Renal cortical epithelial cell (primary cell): Measurements from ENCODE around the gene RBM17. TPM values are rescaled to one million over a fixed set of nuclear protein-coding genes. Genes with fewer than 3 reads are reported as not detected.
A peak's percentile ranks its signal among the peaks of the same experiment; 100 is the strongest.
"Not testable (repeated sequence)": the region's sequence is repeated elsewhere in the genome, so short reads cannot be mapped to it uniquely, and the experiment has no call there.

ENCODE experiments used
- DNase-seq: peaks from one replicate; pipeline ENCODE4 v3.0.0-alpha.2; 2011; ENCODE audit warnings: low read depth
- total RNA-seq: library from RNA; depleted of rRNA; stranded (reverse); fragments of >200 nt; gene quantifications from 2 replicates; pipeline ENCODE4 v1.2.3, GENCODE V29; 2014

Gene RBM17
- total RNA-seq, 1 donor from 2014 or later, result 60.3 TPM

DNA sequence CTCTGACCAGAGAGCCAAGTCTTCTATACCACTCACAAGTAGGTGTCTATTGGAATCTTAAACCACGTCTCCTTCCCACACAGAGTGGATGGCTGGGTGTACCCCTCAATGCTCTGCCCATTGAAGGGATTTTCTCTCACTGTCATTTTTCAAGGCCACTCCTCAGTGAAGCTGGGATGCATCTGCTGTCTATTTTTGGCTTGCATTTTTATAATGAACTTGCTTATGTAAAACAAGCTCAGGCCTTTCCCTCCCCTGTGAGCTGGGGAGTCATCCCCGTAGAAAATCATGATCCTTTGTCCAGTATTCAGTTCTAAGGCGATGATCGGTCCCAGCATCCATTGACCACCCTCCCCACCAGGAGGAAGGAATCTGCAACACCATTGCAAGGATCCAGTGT, 9.8 kb upstream of the RBM17 start:
- no peak for DNase-seq

DNA sequence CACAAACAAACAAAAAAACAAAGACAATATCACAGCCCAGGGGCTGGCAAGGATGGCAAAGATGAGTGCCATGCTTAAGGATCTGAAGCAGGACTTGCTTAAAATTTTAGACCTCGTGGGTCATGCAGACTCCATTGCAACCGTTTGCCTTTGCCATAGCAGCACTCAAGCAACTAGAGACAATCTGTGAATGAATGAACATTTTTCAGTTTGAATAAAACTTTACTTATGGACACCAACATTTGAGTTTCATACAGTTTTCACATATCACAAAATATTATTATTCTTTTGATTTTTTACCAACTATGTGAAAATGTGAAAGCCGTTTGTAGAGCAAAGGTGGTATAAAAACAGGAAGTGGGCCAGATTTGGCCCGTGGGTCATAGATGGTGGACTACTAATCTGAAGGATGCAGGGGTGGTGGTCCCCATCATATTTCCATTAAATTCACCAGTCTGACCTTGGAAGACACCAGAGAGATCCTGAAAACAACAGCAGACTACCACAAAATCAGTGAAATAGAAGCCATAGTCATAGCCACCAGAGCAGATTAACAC, 8.3 kb upstream of the RBM17 start:
- no peak for DNase-seq

DNA sequence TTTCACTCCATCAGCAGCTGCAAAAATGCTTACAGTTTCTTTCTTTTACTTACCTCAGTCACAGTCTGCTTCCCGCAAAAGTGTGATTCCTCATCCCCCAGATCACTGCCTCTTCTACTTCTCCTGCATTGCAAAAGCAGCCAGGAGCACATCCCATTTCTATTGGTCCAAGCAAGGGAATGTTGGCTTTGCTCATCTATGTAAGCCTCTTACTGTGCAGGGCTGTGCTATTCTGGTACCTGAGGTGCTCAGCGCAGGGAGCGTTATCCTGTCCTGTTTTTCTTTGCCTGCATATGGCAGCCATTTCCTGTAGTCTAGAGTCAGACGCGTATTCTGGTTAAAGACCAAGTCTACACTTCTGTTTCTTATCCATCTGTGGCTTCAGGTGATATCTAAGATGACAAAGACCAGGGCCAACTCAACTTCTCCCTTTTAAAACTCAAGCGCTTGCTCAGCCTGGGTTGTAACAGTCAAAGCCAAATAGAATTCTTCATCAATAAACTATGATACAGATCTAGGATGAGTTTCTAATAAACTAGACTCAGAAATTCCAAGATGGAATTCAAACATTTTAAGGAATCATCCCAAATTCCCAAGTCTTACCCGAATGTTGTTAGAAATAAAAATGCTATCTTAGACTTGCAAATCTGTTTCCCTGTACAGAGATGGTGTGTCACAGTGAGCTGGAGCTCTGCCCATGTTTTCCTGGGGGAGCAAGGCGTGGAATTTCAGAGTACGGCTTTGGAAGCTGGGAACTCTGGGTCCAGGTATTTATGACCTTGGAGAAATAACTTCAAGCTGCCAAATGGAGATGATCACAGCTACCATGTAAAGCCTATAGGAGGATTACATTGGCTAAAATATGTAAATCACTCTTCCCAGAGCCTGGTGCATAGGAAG, 6.1 kb upstream of the RBM17 start:
- DNase-seq, result no peak

DNA sequence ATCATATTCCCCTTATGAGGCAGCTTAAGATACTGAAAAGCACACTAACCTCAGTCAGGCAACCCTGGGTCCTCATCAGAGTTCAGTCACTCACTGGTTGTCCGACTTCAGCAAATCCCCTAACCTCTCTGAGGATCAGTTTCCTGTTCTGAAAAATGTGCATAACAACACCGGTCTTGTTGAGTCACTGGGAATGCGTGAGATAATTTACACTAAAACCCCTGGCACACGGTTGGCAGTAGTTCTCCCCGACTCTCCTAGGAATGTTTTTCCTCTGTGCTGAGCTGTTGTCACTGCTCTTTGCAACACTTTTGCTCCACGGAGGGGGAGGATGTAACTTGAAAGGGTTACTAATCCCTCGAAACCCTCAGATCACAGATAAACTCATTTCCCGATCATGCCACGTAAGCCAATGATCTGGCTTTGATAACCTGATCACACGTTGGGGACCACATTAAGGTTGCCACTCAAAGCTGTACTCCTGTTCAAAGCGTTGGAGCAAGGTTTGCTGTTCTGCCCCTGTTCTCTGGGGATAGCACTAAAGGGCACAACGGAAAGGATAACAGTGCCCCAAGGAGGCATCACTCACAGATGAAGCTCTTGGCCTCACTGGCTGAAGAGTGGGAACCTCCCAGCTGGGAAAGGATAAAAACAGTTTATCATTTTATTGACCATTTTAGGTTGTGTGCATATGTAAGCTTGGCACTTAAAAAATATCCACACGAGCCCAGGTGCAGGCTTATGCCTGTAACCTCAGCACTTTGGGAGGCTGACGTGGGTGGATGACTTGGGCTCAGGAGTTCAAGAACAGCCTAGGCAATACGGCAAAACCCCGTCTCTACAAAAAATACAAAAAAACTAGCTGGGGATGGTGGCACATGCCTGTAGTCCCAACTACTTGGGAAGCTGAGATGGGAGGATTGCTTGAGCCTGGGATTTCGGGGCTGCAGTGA, 5.0 kb upstream of the RBM17 start:
- DNase-seq, result no peak

DNA sequence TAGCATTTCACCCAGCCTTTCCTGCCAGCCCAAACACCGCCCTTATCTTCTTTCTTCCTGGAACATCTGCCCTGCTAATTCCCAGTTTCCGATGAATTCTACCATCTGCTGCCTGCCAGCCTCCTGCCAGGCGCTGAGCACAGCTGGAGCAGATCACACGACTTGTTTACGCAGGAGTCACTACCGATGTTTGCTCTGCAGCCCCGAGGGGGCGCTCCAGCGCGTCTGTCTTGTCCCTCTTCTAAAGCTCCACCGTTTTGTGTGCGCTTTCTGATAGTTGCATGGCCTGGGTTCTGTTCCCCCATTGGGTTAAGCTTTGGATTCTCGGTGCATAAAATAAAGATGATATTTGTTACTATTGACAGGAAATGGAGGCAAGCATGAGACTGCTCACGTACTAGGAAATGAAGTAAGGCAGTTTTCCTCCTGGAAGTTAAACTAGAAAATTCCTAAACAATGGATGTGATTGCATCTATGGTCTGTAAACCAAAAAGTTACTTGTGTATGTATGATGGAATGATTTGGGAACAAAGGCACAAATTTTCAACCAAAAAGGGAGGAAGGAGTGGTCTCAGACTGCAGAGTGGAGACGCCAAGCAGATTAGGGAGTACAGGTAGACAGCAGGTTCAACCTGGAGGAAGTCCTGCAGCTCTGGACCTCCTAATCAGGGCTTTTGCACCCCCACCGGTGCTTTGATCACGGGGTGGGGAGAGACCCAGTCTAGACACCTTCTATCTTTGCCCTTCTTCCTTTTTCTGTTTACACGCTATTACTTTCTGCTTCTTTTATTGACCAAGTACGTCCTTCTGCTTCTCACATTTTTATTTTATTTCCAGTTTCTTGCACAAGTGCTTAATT, 2.2 kb upstream of the RBM17 start:
- DNase-seq, result peak; percentile 78

DNA sequence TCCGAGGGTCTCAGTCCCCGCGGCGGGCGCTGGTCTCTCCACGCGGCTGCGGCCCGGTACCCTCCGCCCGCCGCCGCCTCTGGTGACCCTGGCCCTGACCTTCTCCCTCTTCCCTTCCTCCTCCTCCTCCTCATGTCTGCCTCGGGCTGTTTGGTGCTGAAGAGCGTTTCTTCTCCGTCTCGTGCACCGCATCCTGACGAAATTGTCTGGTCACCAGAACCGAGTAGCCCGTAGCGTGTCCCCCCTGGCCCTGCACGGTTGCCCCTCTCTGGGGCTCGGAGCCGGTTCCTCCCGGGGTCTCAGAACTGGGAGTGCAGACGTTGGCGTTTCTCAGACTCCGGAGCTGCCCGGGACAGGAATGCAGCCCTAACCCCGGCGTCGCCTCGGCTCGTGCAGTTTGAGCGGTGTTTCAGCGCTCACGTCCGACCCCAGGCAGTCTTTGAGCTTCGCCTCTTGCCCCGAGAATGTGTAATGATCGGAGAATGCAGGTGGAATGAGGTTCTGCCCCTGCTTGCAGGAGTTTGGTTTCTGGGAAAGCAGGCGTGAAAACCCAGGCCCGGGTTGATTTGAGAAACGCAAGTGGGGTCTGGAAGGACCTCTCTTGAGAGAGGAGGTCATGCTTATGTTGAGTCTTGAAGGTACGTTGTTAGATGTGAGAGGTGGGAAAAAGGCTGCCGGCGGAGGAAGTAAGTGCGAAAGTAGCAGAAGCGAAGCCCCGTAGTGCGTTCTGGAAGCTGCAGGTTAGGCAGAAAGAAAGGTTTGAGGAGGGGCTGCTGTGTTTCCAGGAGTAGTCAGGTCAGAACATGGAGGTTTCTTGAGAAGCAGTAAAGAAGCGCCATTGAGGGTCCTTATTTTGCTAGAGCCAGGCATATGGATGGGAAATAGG, 743 bp downstream of the RBM17 start:
- DNase-seq, result peak; percentile 62

DNA sequence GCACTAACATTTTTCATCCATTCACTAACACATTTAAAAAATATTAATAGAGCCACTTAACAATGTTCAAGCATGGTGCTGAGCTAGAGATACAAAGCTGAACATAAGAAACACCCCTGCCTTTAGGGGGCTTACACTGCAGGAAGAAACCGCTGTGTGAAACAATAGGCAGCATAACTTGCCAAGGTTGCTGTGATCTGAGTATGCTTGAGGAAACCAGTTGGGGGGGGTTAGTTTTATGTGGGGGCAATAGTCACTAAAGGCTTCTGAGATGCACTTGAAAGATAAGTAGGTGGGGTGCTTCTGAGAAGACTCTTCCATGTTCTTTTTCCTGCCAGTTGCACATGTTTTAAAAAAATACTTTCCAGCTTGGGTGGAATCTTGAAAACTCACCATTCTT, 2.8 kb downstream of the RBM17 start:
- no peak for DNase-seq

DNA sequence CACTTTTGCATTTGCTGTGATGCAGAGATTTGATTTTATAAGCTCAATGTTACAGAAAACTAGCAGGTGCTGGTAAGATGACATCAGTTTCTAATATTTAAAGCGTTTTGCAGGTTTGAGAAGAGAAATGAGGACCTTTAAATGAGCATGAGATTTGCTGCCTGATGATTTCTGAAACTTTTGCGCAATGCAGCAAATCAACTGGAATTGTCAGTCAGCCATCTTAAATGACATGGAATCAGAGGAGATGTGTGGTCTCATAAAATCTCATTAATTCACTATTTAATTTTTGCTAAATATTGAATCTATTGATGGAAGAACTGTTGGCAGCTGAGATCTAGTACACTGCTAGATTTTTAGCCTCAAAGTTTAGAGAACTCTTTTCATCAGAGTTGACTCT, 3.9 kb downstream of the RBM17 start:
- DNase-seq, result no peak

DNA sequence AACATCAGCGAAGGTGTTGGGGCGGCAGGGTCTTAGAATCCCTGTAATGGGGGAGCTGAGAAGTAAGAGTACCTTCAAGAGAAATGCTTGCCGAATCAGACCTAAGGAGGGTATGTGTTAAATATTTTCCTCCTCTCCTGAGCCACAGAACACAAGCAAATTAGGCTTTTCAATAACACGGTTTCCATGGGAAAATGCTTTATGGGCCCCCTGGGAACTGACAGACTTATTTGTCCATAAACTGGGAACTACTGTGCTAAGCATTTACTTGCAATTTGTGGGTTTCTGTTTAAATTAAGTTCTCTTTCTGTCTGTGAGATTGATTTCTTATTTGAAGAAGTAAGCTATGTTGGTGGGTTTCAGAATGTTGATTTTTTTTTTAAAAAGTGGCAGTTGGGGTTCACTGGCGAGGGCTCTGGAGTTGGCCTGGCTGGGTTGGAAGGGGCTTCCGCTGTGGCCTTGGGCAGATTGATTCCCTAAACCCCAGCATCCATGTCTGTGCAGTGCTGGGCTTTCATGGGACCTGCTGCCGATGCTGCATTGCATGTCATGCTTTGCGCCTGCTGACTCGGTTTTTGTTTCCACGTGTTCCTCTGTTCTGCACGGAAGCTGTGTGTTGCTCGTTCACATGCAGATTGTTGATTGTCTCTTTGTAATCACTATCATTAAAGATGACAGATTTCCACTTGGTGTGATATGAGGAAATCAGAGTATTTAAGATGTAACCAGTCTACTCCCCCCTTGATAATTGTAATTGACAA, 7.2 kb downstream of the RBM17 start:
- DNase-seq, result no peak

DNA sequence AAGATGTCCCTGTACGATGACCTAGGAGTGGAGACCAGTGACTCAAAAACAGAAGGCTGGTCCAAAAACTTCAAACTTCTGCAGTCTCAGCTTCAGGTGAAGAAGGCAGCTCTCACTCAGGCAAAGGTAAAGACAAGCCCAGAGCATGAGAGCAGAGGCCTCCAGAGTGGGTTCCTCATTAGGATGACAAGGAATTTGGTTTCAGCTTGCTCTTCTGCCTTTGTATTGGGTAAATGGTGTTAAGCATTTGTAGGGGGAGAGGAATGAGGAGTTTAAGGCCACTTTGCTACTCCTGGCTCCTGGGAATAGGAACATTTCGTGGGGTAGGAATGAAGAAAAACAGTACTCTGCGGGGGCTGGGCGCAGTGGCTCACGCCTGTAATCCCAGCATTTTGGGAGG, 8.2 kb downstream of the RBM17 start:
- no peak for DNase-seq

DNA sequence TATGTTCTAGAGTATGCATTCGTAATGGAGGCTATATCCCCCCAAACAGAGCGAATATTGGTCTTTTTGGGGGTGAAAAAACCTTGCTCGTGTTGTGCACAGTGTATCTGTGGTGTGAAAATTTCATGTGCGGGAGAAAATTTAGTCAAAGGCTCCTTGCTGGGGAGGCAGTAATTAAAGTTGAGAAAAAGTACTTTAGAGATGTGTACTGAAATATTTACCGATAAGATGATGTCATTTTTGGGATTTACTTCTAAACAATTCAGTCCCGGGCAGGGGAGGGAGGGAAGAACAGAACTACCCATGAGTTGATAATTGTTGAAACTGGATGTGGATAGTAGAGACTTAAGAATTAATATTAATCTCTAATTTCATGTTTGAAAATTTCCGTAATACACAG, 9.3 kb downstream of the RBM17 start:
- no peak for DNase-seq

DNA sequence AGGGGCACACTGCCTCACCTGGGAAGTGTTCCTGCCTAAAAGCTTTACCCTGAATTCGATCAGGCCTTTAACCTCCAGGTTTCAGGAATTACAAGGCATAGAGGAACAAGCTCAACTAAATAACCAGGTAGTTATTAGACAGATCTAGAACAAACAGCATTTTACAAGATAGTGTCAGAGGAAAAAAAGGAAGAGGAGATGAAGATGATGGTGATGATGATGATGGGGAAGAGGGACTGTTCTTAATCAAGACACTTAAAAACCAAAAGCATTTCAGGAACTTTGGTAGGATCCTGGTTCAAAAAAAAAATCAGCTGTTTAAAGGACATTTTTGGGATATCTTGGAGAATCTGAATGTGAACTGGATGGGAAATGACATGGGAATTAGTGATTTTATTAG, 11.5 kb downstream of the RBM17 start:
- DNase-seq, result no peak

DNA sequence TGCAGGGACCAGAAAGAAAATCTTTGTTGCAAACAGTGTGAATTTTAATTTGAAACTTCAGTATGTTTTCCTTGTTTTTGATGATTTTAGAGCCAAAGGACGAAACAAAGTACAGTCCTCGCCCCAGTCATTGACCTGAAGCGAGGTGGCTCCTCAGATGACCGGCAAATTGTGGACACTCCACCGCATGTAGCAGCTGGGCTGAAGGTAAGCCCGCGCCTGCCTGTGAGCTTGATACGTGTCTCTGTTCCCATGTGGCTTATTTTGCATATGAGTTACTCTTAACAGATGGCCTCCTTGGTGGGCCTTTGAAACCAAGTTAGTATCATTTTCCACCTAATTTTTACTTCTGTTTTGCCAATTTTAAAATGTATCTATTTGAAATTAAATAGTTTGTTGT, 12.3 kb downstream of the RBM17 start:
- DNase-seq, result no peak

DNA sequence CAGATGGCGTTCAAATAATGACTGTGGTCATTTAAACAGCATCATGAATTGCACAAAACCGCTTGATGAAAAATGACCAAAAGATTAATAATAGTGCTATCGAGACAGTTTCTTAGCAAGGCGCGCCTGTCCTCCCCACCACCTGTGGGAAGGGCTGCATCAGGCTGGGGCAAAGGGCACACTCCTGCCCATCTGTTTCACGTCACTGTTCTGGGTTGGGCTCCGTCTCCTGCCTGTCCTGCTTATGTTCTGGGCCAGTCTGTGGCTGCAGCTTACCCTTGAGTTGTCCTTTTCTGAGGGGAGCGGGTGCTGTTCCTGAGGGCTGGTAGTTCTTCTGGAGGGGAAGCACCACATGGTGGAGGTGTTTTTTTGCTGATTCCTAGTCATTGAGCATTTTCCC, 13.3 kb downstream of the RBM17 start:
- DNase-seq, result no peak

DNA sequence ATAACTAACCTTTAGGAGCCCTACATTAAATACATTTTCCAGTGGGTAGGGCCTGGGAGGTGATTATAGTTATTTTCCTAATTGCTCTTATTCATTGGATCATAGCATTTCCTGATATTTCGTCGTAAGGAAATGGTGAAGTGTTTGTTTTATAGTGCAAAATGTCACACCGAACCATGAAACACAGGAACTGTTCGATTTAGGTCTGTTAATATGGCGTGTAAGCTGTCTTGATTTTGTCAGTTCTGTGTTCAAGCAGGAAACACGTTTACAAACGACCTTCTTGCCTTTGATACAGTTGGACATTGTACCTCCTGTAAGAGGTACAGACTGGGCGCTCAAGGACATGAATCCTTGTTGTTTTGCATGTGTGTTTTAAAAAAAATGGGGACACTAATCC, 14.8 kb downstream of the RBM17 start:
- DNase-seq, result no peak

DNA sequence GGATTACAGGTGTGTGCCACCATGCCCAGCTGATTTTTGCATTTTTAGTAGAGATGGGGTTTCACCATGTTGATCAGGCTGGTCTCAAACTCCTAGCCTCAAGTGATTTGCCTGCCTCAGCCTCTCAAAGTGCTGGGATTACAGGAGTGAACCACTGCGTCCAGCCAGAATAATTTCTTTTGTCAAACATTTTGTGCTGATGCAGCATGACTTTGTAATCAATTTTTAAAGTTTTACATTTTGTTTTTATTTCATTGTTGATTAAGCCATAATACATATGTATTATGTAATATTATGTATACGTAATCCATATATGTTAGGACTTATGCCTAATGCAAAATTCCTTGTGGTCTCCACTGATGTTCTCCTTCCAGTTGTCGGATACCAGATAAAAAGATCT, 18.8 kb downstream of the RBM17 start:
- not testable (repeated sequence) for DNase-seq

DNA sequence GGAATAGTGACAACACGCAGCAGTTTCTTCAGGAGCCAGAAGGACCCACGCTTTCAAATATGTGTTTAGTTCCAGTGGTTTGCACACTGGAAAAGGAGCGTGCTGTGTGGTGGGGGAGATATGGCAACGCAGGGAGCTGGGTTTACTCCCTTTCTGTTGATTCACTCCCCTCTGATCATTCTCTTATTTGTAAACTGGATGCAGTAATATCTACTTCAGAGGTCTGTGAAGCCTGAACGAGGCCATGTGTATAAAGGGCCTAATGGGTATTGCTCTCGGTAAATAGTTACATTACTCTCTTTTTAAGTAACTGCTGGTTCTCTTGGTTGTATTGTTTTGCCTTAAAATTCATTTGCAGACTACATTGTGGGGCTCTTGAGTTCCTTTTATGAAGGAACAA, 19.2 kb downstream of the RBM17 start:
- no peak for DNase-seq

DNA sequence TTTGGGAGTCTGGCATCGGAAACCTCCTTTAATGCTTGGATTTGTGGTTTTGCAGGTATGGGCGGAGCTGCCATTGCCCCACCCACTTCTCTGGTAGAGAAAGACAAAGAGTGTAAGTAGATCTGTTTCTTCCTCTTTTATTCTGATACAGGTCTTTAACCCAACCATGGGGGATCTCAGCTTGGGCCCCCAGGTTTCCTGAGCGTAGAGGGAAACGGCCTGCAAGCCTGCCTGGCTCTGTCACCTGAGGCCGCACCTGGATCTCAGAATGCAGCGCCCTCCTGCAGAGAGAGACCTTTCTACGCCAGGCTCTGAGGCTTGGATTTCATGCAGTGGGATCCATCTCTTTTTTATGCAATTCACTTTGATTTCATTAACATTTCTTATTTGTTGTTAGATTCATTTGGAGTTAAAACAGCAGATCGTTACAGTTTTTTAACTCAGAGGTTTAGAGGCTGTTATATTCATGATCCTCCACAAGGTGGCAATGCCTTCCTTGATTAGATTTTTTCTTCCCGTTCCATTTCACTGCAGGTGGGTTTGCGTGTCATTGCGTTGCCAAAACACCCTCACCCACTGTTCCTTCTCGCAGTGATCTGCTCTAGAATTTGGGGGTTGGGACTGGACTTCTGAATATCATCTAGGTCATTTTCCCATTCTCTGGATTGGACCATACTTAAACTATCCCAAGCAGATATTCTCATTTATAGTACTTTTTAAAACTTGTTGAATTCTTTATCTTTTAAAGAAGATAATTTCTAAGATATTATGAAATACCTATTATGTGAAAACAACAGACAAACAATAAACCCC, 20.0 kb downstream of the RBM17 start:
- DNase-seq, result peak; percentile 56

DNA sequence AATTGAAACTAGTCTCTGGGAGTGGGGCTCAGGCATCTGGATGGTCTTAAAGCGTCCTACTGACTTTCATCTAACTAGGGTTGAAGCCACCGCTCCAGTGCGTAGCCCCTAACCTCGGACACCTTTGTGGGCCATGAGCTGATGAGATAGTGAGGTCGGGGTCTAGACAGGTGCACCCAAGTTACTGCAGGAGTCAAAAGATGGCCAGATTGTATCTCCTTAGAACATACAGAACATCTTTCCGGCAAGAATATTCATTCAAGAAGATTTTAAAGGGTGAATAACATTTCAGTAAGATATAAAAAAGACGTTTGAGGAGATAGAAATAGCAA, 20.6 kb downstream of the RBM17 start:
- no peak for DNase-seq
